ENCODE results near the gene SPINK14. TPM values are rescaled to one million over a fixed set of nuclear protein-coding genes. Genes with fewer than 3 reads are reported as not detected.

The SPINK14 gene
- total and polyA plus RNA-seq, 2 of the 13 experiments (the other 11 are each of a cell fraction or from before 2014, with no cell fraction given) = not detected

DNA sequence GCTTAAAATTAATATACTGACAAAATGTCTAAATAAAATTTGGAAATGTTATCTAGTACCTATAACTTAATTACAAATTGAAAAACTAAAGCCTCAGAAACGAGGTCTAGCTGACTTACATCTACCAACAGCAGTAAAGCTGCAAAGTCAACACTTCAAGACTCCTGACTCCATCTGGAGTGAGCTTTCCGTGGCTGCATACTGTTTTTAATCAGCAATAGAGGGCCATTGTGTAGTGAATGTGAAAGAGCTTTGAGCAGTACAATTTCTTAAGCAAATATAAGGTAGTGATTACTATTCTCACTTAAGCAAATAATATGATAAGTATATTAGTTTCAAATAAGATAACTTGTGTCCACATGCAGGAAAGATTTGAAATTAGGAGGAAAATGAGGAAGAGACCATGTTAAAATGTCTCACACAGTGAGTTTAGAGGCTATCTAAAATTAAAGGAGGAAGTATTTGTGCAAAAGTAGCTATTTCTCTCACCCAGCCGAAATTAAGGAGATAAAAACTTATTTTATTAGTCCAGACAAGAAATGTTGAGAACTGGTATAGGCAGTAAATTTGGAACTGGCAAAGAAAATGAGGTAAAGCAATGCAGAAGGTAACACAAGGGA is 40.9 kb downstream of the SPINK14 start:
- no peak for FAIRE-seq
- H3K36me3 ChIP-seq (replicated peaks in 1 of 2; ENCODE audit: control insufficient read depth in 1 of 2, insufficient read depth in 2 of 2, low read length in 2 of 2) = no peaks in the 10 kb centered on the region

More for the DNA sequence above, 40.9 kb downstream of the SPINK14 start:
- no TSS peak for BruUV-seq (replicated peaks)
- Histone ChIP-seq H3K27me3 (ENCODE audit: control insufficient read depth in 1 of 2, insufficient read depth in 2 of 2, low read length in 2 of 2) (no peaks in the 10 kb centered on the region), H3K9ac (ENCODE audit: insufficient read depth, low read depth, low read length) (no peak overlapping the region), H3K9me3 (ENCODE audit: low read length) (no peaks in the 10 kb centered on the region), H3K27ac (ENCODE audit: extremely low read length, insufficient read depth, low read length) (no peak overlapping the region), H3K4me2 (ENCODE audit: low read depth, low read length) (no peak overlapping the region), H2AFZ (ENCODE audit: low read length) (no peak overlapping the region), H3K4me3 (replicated peaks in 1 of 3; ENCODE audit: insufficient read depth in 1 of 3, low read depth in 2 of 3, low read length in 3 of 3) (no peak overlapping the region), H3K79me2 (ENCODE audit: insufficient read depth, low read length) (no peaks in the 10 kb centered on the region), H3K4me1 (ENCODE audit: insufficient read depth, low read length) (no peaks in the 10 kb centered on the region), H4K20me1 (ENCODE audit: insufficient read depth, low read length) (no peaks in the 10 kb centered on the region)
- intact Hi-C loops (cut with micrococcal nuclease; ENCODE audit: unreplicated experiment) (no loop called here), in situ Hi-C loops (cut with HindIII; ENCODE audit: extremely low pct_ligation_motif_present, low pct_unique_long_range_greater_than_20kb) (no loop called here)
- ATAC-seq (no peak), DNase-seq (ENCODE audit: low spot score) (peak; percentile 1)
- TF ChIP-seq ZC3H13 (CRISPR knock-in tag; IDR thresholded peaks at IDR 0.05) (no peak), ZNF354B (CRISPR knock-in tag; IDR thresholded peaks at IDR 0.05) (no peak), JDP2 (CRISPR knock-in tag; IDR thresholded peaks at IDR 0.05; ENCODE audit: borderline replicate concordance) (no peak), SRSF9 (IDR thresholded peaks at IDR 0.05; ENCODE audit: borderline replicate concordance, insufficient read depth, low read depth, low read length, poor library complexity, severe bottlenecking) (no peak), ZNF776 (CRISPR knock-in tag; IDR thresholded peaks at IDR 0.05) (no peak), SRSF1 (optimal IDR thresholded peaks at IDR 0.05; ENCODE audit: low read depth, low read length) (no peak), ATF7 (IDR thresholded peaks at IDR 0.05) (no peak), ATF7 (CRISPR knock-in tag; IDR thresholded peaks at IDR 0.05) (no peak), RFXANK (CRISPR knock-in tag; IDR thresholded peaks at IDR 0.05) (no peak), HNRNPLL (IDR thresholded peaks at IDR 0.05; ENCODE audit: low read depth, low read length, poor library complexity, severe bottlenecking) (no peak), ZNF703 (CRISPR knock-in tag; IDR thresholded peaks at IDR 0.05; ENCODE audit: borderline replicate concordance) (no peak), NCOA1 (CRISPR knock-in tag; IDR thresholded peaks at IDR 0.05) (no peak), ZNF282 (IDR thresholded peaks at IDR 0.05; ENCODE audit: partially characterized antibody) (no peak), PAF1 (CRISPR knock-in tag; IDR thresholded peaks at IDR 0.05) (no peak), POLR2AphosphoS2 (IDR thresholded peaks at IDR 0.05; ENCODE audit: low read depth, low read length) (no peak), PCBP1 (IDR thresholded peaks at IDR 0.05; ENCODE audit: borderline replicate concordance, low read depth, low read length) (no peak), SIX1 (CRISPR knock-in tag; IDR thresholded peaks at IDR 0.05; ENCODE audit: borderline replicate concordance) (no peak), KDM2A (CRISPR knock-in tag; IDR thresholded peaks at IDR 0.05; ENCODE audit: borderline replicate concordance, low read depth) (no peak), MXD1 (CRISPR knock-in tag; IDR thresholded peaks at IDR 0.05) (no peak)
- TF ChIP-seq, protein P1, sequence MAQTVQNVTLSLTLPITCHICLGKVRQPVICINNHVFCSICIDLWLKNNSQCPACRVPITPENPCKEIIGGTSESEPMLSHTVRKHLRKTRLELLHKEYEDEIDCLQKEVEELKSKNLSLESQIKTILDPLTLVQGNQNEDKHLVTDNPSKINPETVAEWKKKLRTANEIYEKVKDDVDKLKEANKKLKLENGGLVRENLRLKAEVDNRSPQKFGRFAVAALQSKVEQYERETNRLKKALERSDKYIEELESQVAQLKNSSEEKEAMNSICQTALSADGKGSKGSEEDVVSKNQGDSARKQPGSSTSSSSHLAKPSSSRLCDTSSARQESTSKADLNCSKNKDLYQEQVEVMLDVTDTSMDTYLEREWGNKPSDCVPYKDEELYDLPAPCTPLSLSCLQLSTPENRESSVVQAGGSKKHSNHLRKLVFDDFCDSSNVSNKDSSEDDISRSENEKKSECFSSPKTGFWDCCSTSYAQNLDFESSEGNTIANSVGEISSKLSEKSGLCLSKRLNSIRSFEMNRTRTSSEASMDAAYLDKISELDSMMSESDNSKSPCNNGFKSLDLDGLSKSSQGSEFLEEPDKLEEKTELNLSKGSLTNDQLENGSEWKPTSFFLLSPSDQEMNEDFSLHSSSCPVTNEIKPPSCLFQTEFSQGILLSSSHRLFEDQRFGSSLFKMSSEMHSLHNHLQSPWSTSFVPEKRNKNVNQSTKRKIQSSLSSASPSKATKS (CRISPR knock-in tag; IDR thresholded peaks at IDR 0.05) = no peak
- CTCF ChIA-PET (ENCODE audit: low intra/inter-chr PET ratio, low total read pairs) = no interaction called here
- WGBS (ENCODE audit: low lambda C conversion rate) = 3% methylated on average over 3 of the region's 3 CpGs
- POLR2A ChIA-PET = no interaction called here
